SK-N-SH (cell line): ENCODE results near the gene DCLK3. TPM values are rescaled to one million over a fixed set of nuclear protein-coding genes. Genes with fewer than 3 reads are reported as not detected.

Source experiments
- CTCF ChIA-PET: fragments of 300-600, 350-600 bp; formaldehyde crosslinking; extraction: SDS; loops from one replicate; lab custom pipeline; 2021; lab: Yijun Ruan, JAX
- POLR2A ChIA-PET: fragments of 350-600 bp; sonication (Branson Sonifier 250); formaldehyde crosslinking; extraction: SDS; loops from one replicate; lab custom pipeline; 2020; ENCODE audit warnings: antibody characterized with exemption, inconsistent platforms; lab: Yijun Ruan, JAX
- DNase-seq: peaks from one replicate; pipeline ENCODE4 v3.0.0; 2012
- H2AFZ ChIP-seq: fragments of 200-600 bp; sonication (generic); 2 replicates; pipeline ENCODE4 v1.8.1; 2016; ENCODE audit warnings: antibody characterized with exemption, mild to moderate bottlenecking, low read depth
- H3F3A ChIP-seq: fragments of 200-600 bp; sonication (generic); replicated peaks from 2 replicates; pipeline ENCODE3; 2016; ENCODE audit warnings: antibody characterized with exemption, mild to moderate bottlenecking; ENCODE audit not compliant: insufficient read depth
- H3K27ac ChIP-seq, 2 experiments: fragments of 200-500 bp in 1 of 2; fragments of 200-600 bp in 1 of 2; sonication (Bioruptor generic) in 1 of 2; sonication (generic), shearing (Covaris generic) in 1 of 2; 2 replicates each; pipeline versions ENCODE4 v1.5.1 to v1.6.1; 2014 to 2016; ENCODE audit warnings: low read depth in 2 of 2, inconsistent platforms in 1 of 2, low read length in 1 of 2, mild to moderate bottlenecking in 1 of 2, mixed read lengths in 1 of 2
- H3K27me3 ChIP-seq: fragments of 200-600 bp; sonication (generic), shearing (Covaris generic); 2 replicates; pipeline ENCODE4 v1.6.1; 2016; ENCODE audit warnings: mixed run types; ENCODE audit not compliant: insufficient read depth
- H3K36me3 ChIP-seq, 2 experiments: fragments of 200-500 bp in 1 of 2; fragments of 200-600 bp in 1 of 2; sonication (Bioruptor generic) in 1 of 2; sonication (generic) in 1 of 2; replicated peaks in 1 of 2; 2 replicates each; pipeline versions ENCODE3 to v1.5.1; 2014 to 2016; ENCODE audit warnings: low read length in 1 of 2, mild to moderate bottlenecking in 1 of 2; ENCODE audit not compliant: insufficient read depth in 2 of 2, control insufficient read depth in 1 of 2
- H3K4me1 ChIP-seq, 2 experiments: fragments of 200-500 bp in 1 of 2; fragments of 200-600 bp in 1 of 2; sonication (Bioruptor generic) in 1 of 2; sonication (generic), shearing (Covaris generic) in 1 of 2; 2 replicates each; pipeline versions ENCODE4 v1.5.1 to v1.6.1; 2014 to 2016; ENCODE audit warnings: low read depth in 1 of 2, low read length in 1 of 2, mixed run types in 1 of 2; ENCODE audit not compliant: insufficient read depth in 2 of 2, control insufficient read depth in 1 of 2
- H3K4me2 ChIP-seq: fragments of 200-600 bp; sonication (generic), shearing (Covaris generic); 2 replicates; pipeline ENCODE4 v1.6.1; 2017; ENCODE audit warnings: mixed run types
- H3K4me3 ChIP-seq, 2 experiments: fragments of 200-500 bp in 1 of 2; fragments of 200-600 bp in 1 of 2; sonication (Bioruptor generic) in 1 of 2; sonication (generic), shearing (Covaris generic) in 1 of 2; 2 replicates each; pipeline versions ENCODE4 v1.5.1 to v1.8.1; 2014 to 2016; ENCODE audit warnings: low read depth in 2 of 2, inconsistent platforms in 1 of 2, low read length in 1 of 2, mild to moderate bottlenecking in 1 of 2, mixed read lengths in 1 of 2, moderate library complexity in 1 of 2
- H3K79me2 ChIP-seq: fragments of 200-600 bp; sonication (generic); 2 replicates; pipeline ENCODE4 v1.8.1; 2017; ENCODE audit warnings: mild to moderate bottlenecking; ENCODE audit not compliant: insufficient read depth
- H3K9ac ChIP-seq: fragments of 200-600 bp; sonication (generic); 2 replicates; pipeline ENCODE4 v1.6.1; 2017; ENCODE audit warnings: mixed run types
- H3K9me2 ChIP-seq: fragments of 200-600 bp; sonication (generic); 2 replicates; pipeline ENCODE4 v1.6.1; 2017; ENCODE audit warnings: mixed run types
- H3K9me3 ChIP-seq: fragments of 200-600 bp; sonication (generic); 2 replicates; pipeline ENCODE4 v1.6.1; 2017; ENCODE audit warnings: mixed run types, mild to moderate bottlenecking, moderate library complexity
- H4K20me1 ChIP-seq: fragments of 200-600 bp; sonication (generic); 2 replicates; pipeline ENCODE4 v1.6.1; 2017; ENCODE audit warnings: mild to moderate bottlenecking, mixed run types; ENCODE audit not compliant: insufficient read depth
- CHD2 ChIP-seq: fragments of 150-350 bp; IDR thresholded peaks from 2 replicates; pipeline ENCODE4 v1.6.1; 2018; ENCODE audit warnings: low read length; ENCODE audit not compliant: partially characterized antibody
- ELF1 ChIP-seq: IDR thresholded peaks from 2 replicates; pipeline ENCODE4 v1.4.0; 2012
- EP300 ChIP-seq, 2 experiments: IDR thresholded peaks; 2 replicates each; pipeline versions ENCODE4 v1.4.0 to v1.6.1; 2012; ENCODE audit warnings: borderline replicate concordance in 1 of 2, low read depth in 1 of 2, low read length in 1 of 2
- EZH2phosphoT487 ChIP-seq: fragments of 200-600 bp; sonication (generic); IDR thresholded peaks from 2 replicates; pipeline ENCODE4 v1.6.1; 2017; ENCODE audit warnings: low read depth, mixed run types, mild to moderate bottlenecking, antibody characterized with exemption, moderate library complexity, borderline replicate concordance
- FOXJ3 ChIP-seq: sonication (generic); formaldehyde crosslinking; IDR thresholded peaks from 2 replicates; pipeline ENCODE4 v1.5.1; 2020; ENCODE audit warnings: mild to moderate bottlenecking, missing genetic modification reagents
- FOXM1 ChIP-seq: IDR thresholded peaks from 2 replicates; pipeline ENCODE4 v1.4.0; 2012; ENCODE audit warnings: low read depth, mild to moderate bottlenecking
- MAX ChIP-seq: IDR thresholded peaks from 2 replicates; pipeline ENCODE4 v1.4.0; 2012; ENCODE audit warnings: low read depth
- NRF1 ChIP-seq: IDR thresholded peaks from 2 replicates; pipeline ENCODE4 v1.6.1; 2012; ENCODE audit warnings: low read depth, mild to moderate bottlenecking, low read length
- POLR2AphosphoS5 ChIP-seq: IDR thresholded peaks from 2 replicates; pipeline ENCODE4 v1.6.1; 2012; ENCODE audit warnings: low read depth, low read length
- RAD21 ChIP-seq: IDR thresholded peaks from 2 replicates; pipeline ENCODE4 v1.6.1; 2012; ENCODE audit warnings: mild to moderate bottlenecking, low read length
- RFX5 ChIP-seq: IDR thresholded peaks from 2 replicates; pipeline ENCODE4 v1.6.1; 2012; ENCODE audit warnings: mild to moderate bottlenecking, improper control_type of control experiment, low read length
- RXRA ChIP-seq: IDR thresholded peaks from 2 replicates; pipeline ENCODE4 v1.4.0; 2012; ENCODE audit warnings: low read depth, mild to moderate bottlenecking, borderline replicate concordance
- TAF1 ChIP-seq: IDR thresholded peaks from 2 replicates; pipeline ENCODE4 v1.6.1; 2012; ENCODE audit warnings: low read depth, mild to moderate bottlenecking, low read length, moderate library complexity, borderline replicate concordance
- TEAD4 ChIP-seq: IDR thresholded peaks from 2 replicates; pipeline ENCODE4 v1.4.0; 2012; ENCODE audit warnings: mild to moderate bottlenecking, borderline replicate concordance; ENCODE audit not compliant: insufficient read depth
- USF2 ChIP-seq: fragments of 150-350 bp; IDR thresholded peaks from 2 replicates; pipeline ENCODE4 v1.6.1; 2017; ENCODE audit warnings: antibody characterized with exemption, low read length, low read depth, borderline replicate concordance
- YY1 ChIP-seq: IDR thresholded peaks from 2 replicates; pipeline ENCODE4 v1.4.0; 2012; ENCODE audit warnings: low read depth, mild to moderate bottlenecking
- ZBTB33 ChIP-seq: IDR thresholded peaks from 2 replicates; pipeline ENCODE4 v1.4.0; 2012; ENCODE audit warnings: low read depth, borderline replicate concordance
- WGBS: methylation state at CpG from one replicate; pipeline ENCODE4 v1.1.6; 2017; ENCODE audit warnings: low lambda C conversion rate; 5-methylcytosine and 5-hydroxymethylcytosine counted together
- polyA plus RNA-seq, 3 experiments: library from polyadenylated mRNA; depleted of rRNA; stranded (reverse); fragments of >200 nt; gene quantifications; 2 replicates each; pipeline ENCODE4 v1.2.3, GENCODE V29; 2012
- TF ChIP-seq, protein P1 (sequence below): fragments of 200-600 bp; sonication (generic); IDR thresholded peaks from 2 replicates; pipeline ENCODE4 v1.6.1; 2017; ENCODE audit warnings: antibody characterized with exemption, mild to moderate bottlenecking, moderate library complexity
- TF ChIP-seq, protein P2 (sequence below): IDR thresholded peaks from 2 replicates; pipeline ENCODE4; 2012
- TF ChIP-seq, protein P3 (sequence below): IDR thresholded peaks from 2 replicates; pipeline ENCODE4 v1.4.0; 2012; ENCODE audit warnings: low read depth, borderline replicate concordance

Gene DCLK3
- polyA plus RNA-seq, 1 of the 3 experiments (the other 2 are of a cell fraction): not detected

DNA sequence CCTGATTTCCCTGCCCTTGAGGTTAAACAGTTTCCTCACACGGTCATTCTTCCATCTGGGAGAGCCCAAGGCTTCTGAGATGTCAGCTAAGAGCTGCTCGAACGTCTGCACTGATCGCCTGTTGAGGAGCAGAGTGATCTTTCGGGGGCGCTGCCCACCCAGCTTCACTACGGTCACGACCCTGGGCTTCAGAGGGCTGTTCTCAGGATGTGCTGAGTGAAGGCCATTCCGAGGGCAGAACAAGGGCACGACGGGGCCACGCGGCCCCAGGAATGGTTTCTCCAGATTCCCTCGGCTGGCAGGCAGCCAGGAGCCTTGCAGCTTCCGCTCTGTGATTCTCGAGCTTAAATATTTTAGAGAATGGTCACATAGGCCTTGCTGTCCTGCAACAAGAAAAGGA lies 25.7 kb downstream of the DCLK3 start:
- Histone ChIP-seq H3K9me2 (no peaks in the 10 kb centered on the region), H3K4me1 (peaks cover 0 to 36% of the 10 kb centered on the region in 2 experiments; a peak in 2 of 4 replicates), H3K9ac (no peak overlapping the region), H4K20me1 (no peaks in the 10 kb centered on the region), H3K79me2 (no peaks in the 10 kb centered on the region), H3K4me2 (no peak overlapping the region), H3K4me3 (no peak overlapping the region)
- ChIA-PET POLR2A (no interaction called here), CTCF (interaction anchor here (0.6 to 1.8 kb wide), 6 partner anchors 10 to 220 kb away, joined by 3 to 9 read pairs (median 4); no protein-coding TSS in a partner anchor)
- 64% methylated on average over 16 of the region's 16 CpGs for WGBS
- TF ChIP-seq, protein P1, sequence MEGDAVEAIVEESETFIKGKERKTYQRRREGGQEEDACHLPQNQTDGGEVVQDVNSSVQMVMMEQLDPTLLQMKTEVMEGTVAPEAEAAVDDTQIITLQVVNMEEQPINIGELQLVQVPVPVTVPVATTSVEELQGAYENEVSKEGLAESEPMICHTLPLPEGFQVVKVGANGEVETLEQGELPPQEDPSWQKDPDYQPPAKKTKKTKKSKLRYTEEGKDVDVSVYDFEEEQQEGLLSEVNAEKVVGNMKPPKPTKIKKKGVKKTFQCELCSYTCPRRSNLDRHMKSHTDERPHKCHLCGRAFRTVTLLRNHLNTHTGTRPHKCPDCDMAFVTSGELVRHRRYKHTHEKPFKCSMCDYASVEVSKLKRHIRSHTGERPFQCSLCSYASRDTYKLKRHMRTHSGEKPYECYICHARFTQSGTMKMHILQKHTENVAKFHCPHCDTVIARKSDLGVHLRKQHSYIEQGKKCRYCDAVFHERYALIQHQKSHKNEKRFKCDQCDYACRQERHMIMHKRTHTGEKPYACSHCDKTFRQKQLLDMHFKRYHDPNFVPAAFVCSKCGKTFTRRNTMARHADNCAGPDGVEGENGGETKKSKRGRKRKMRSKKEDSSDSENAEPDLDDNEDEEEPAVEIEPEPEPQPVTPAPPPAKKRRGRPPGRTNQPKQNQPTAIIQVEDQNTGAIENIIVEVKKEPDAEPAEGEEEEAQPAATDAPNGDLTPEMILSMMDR: no peak
- TF ChIP-seq RFX5 (no peak), RAD21 (no peak), TEAD4 (no peak), MAX (no peak), POLR2AphosphoS5 (no peak), FOXM1 (no peak), FOXJ3 (CRISPR knock-in tag) (no peak), EZH2phosphoT487 (no peak), EP300 (IDR thresholded peaks at IDR 0.05; ENCODE audit: borderline replicate concordance in 1 of 2, low read depth in 1 of 2, low read length in 1 of 2) (no peak)
- TF ChIP-seq, protein P2, sequence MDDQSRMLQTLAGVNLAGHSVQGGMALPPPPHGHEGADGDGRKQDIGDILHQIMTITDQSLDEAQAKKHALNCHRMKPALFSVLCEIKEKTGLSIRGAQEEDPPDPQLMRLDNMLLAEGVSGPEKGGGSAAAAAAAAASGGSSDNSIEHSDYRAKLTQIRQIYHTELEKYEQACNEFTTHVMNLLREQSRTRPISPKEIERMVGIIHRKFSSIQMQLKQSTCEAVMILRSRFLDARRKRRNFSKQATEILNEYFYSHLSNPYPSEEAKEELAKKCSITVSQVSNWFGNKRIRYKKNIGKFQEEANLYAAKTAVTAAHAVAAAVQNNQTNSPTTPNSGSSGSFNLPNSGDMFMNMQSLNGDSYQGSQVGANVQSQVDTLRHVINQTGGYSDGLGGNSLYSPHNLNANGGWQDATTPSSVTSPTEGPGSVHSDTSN: no peak
- TF ChIP-seq, protein P3, sequence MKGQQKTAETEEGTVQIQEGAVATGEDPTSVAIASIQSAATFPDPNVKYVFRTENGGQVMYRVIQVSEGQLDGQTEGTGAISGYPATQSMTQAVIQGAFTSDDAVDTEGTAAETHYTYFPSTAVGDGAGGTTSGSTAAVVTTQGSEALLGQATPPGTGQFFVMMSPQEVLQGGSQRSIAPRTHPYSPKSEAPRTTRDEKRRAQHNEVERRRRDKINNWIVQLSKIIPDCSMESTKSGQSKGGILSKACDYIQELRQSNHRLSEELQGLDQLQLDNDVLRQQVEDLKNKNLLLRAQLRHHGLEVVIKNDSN: no peak
- TF ChIP-seq, all 33 proteins: peak for 0
- no peaks in the 10 kb centered on the region for H3K36me3 ChIP-seq
- H2AFZ ChIP-seq: no peak overlapping the region
- no peaks in the 10 kb centered on the region for H3F3A ChIP-seq
- no peaks in the 10 kb centered on the region for H3K9me3 ChIP-seq
- no peaks in the 10 kb centered on the region for H3K27me3 ChIP-seq
- no peak overlapping the region for H3K27ac ChIP-seq
- DNase-seq: no peak

GRCh38 chr3:36736301-36736700 lies 28.1 kb downstream of the DCLK3 start:
- Histone ChIP-seq H4K20me1 (no peaks in the 10 kb centered on the region), H3K79me2 (no peaks in the 10 kb centered on the region), H3K9me3 (no peaks in the 10 kb centered on the region), H3K27me3 (no peaks in the 10 kb centered on the region), H3K4me2 (no peak overlapping the region), H2AFZ (no peak overlapping the region), H3F3A (no peaks in the 10 kb centered on the region), H3K4me3 (no peak overlapping the region), H3K9ac (no peak overlapping the region), H3K9me2 (no peaks in the 10 kb centered on the region), H3K27ac (no peak overlapping the region), H3K4me1 (peaks cover 0 to 40% of the 10 kb centered on the region in 2 experiments; a peak in 2 of 4 replicates), H3K36me3 (no peaks in the 10 kb centered on the region)
- CTCF ChIA-PET: no interaction called here
- 50% methylated on average over 1 of the region's 1 CpG for WGBS
- no peak for DNase-seq
- POLR2A ChIA-PET: no interaction called here
- no peak for TF ChIP-seq CHD2
- no peak for TF ChIP-seq USF2
- no peak for TF ChIP-seq POLR2AphosphoS5
- TF ChIP-seq RFX5: no peak
- no peak for TF ChIP-seq NRF1
- TF ChIP-seq ELF1: no peak
- TF ChIP-seq RXRA: no peak
- TF ChIP-seq EP300 (IDR thresholded peaks at IDR 0.05; ENCODE audit: borderline replicate concordance in 1 of 2, low read depth in 1 of 2, low read length in 1 of 2): peak in 1 of 2 experiments; percentile 39; a peak in 1 of 4 replicates
- TF ChIP-seq ZBTB33: no peak
- TF ChIP-seq MAX: no peak
- no peak for TF ChIP-seq TAF1
- TF ChIP-seq YY1: no peak
- TF ChIP-seq TEAD4: no peak
